HG03108 (cell line): ENCODE results near the gene SPSB3.
"Not testable (repeated sequence)": the region's sequence is repeated elsewhere in the genome, so short reads cannot be mapped to it uniquely, and the experiment has no call there.

ENCODE experiments used
- ATAC-seq: cut with Tn5 transposase; IDR thresholded peaks from one replicate; pipeline ENCODE4 v1.9.1; 2021; ENCODE audit warnings: moderate library complexity; ENCODE audit not compliant: unreplicated experiment

SPSB3 gene

DNA sequence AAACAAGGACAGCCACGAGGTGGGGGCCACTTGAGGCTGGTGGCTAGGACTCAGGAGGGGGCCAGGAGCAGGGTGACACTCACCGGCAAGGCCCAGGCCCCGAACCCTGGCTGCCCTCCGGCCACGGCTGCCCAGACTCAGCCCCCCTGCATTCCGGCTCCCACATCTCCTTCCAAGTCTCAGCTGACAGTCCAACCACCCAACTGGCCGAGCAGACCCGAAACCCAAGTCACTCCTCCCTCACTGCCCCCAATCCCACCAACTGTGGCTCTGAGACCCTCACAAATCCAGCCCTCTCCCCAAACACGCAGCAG is 34.9 kb upstream of the SPSB3 start:
- no peak for ATAC-seq

DNA sequence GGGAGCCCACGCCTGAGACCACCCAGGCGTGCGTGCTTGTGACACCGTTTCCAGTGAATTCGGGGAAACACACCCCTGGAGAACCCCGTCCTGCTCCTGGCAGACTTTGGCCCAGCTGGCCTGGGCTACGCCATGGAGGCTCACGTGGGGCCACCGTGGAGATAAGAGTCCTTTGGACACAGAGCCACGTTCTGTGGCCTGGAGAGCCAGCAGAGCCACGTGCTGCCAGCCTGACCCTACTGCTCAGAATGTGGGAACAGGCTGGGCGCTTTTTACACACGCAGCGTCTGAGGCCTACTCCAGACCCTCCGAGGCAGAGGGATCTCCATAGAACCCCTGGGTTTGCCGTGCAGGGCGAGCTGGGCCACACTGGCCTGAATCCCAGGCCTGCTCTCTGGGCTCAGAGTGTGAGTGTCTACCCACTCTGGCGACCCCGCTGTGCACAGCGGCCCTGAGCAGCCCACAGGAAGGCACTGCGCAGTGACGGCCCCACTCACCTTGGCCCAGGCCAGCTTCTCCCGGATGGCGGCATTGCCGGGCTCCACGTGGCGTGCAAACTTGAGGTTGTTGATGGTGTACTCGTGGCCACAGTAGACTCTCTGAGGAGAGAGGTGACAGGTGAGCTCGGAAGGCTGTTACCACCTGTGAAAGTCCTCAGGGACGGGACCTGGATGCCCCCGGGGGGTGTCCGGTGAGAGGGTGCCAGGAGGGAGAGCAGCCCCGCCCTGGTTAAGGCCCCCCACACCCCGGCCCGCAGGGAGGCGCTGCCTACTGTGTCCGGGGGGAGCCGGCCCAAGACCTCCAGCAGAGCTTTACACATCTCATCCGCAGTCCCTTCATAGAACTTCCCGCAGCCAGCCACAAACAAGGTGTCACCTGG is 34.3 kb upstream of the SPSB3 start:
- no peak for ATAC-seq

DNA sequence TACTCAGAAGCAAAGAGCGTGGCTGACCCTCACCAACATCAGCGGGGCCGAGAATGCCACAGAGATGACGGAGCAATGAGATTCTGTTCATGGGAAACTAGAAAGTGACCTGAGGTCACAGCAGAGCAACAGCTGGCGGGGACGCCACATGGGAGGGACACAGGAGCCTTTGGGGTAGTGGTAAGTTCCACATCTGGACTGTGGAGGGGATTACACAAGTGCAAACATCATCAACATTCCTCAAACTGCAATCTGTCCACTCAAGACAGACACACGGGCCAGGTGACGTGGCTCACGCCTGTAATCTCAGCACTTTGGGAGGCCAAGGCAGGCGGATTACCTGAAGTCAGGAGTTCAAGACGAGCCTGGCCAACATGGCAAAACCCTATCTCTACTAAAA is 33.1 kb upstream of the SPSB3 start:
- no peak for ATAC-seq

DNA sequence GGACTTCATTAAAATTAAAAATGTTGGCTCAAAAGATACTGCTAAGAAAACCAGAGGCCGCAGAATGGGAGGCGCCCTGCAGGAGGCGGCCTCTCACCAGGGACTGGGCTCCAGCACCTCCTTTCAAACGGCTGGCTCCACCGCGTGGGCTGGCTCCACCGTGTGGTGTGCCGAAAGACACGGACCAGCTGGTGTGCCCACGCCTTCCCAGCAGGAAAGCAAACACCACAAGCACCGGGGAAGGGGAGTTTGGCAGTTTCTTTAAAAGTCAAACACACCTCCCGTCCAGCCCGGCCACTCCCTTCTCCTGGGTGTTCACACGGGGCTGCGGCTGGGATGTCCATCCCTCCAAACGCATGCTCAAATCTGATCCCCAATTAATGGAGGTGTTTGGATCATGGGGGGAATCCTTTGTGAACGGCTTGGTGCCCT is 30.4 kb upstream of the SPSB3 start:
- no peak for ATAC-seq

DNA sequence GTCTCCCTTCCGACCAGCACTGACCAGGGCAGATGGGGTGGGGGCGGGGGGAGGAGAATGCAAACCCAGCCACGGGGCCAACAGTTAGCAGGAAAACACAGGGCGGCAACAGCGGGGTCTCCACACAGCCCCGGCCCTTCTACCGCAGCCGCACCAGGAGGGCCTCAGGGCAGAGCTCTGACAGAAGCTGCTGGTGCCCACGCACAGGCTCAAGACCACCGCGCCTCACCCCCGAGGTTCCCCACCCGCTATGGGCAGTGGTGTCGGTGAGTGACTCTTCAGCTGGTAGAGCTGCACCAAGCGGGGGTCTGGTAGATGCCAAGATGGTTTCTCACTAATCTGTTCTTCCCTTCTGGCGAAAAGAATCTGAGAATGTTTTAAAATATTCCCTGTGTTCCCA is 28.2 kb upstream of the SPSB3 start:
- no peak for ATAC-seq

DNA sequence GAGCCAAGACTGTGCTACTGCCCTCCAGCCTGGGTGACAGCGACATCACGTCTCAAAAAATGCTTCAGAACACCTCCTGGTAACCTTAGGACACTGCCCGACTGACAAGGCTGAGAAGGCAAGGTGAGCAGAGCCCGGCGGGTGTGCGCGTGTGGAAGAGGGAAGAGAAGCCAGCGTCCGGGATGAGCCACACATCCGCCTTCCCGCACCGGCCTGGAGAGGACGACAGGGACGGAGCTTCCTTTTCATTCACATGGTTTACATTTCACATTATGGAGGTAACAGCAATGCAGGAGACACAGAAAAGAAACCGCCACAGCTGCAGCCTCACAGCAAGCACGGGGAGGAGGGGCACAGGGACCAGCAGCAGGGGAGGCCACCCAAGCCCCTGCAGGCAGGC is 27.7 kb upstream of the SPSB3 start:
- ATAC-seq, result no peak

DNA sequence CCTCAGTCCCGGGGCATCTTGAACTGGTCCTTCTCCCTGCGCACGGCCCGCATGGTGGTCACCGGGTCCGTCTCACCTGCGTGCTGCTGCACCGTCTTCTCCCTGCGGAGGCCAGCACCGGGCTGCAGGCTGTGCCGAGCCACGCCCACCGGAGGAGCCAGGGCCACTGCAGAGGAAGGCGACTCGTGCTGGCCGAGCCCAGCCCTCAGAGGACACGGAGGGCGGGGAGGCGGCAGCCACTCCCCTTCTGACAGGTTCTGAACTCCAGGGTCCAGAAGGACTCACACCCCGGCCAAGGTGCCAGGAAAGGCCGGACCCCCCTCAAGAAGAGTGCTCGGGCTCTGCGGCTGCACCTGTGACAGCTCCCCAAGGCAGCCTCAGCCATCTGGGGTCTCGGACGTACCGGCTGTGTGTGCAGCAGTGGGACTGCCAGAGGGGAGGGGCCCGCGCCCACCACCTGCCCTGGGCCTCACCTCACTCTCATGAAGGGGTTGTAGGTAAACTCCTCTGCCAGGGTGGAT is 27.0 kb upstream of the SPSB3 start:
- ATAC-seq, result no peak

DNA sequence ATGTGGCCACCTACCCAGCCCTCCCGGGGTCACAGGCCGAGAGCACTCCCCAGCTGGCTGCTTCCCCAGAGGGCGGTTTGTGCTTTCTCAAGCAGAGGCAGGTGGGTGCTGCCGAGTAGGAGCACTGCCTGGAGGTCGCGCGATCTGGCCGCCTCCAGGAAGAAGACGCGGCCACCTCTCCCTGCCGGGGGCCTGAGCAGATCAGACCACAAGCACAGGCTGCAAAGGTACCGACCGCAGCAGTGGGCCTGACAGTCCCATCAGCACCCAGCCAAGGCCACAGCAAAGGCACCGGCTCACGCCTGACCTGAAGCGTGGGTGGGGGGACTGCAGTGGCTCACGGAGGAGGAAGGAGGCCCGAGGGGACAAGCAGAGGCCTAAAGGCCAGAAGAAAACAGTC is 26.3 kb upstream of the SPSB3 start:
- ATAC-seq, result no peak

DNA sequence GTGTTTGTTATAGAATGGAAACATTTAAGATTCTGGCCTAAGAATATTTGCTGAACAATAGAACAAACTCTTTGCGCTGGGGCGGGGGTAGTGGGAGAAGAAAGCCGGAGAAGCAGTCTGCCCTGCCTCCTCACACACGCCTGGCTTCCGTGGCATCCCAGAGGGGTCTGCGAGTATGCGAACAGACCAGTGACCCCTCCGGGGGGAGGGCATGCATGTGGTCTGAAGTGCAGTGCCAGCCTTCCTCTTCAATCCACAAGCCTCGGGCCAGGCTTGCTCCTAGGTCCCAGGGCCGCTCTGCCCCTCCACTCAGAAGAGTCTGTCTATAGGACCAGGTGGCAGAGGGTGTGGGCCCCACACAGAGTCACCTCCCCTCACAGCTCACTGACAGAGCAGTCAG is 25.3 kb upstream of the SPSB3 start:
- no peak for ATAC-seq

DNA sequence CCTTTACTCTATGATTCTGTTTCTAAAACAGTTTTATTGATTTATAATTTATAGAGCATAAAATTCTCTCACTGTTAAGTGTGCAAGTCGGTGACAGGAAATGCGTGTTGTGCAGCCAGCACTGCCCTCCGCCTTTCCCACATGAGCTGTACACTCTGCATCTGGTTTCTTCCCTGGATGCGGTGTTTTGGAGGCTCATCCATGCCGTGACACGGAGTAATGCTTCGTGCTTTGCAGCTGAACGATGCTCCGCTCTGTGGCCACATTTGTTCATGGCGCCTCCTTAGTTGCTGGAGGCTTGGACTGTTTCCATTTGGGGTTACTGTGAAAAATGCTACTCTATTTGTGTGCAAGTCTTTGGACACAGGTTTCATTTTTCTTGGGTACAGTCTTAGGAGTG is 18.3 kb upstream of the SPSB3 start:
- ATAC-seq, result no peak

DNA sequence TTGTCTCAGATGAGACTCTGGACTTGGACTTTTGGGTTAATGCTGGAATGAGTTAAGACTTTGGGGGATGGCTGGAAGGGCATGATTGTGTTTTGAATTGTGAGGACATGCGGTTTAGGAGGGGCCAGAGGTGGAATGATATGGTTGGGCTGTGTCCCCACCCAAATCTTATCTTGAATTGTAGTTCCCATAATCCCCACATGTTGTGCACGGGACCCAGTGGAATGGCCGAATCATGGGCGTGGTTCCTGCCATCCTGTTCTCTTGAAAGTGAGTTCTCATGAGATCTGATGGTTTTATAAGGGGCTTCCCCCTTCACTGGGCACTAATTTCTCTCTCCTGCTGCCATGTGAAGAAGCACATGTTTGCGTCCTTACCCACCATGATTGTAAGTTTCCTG is 16.9 kb upstream of the SPSB3 start:
- ATAC-seq, result not testable (repeated sequence)

DNA sequence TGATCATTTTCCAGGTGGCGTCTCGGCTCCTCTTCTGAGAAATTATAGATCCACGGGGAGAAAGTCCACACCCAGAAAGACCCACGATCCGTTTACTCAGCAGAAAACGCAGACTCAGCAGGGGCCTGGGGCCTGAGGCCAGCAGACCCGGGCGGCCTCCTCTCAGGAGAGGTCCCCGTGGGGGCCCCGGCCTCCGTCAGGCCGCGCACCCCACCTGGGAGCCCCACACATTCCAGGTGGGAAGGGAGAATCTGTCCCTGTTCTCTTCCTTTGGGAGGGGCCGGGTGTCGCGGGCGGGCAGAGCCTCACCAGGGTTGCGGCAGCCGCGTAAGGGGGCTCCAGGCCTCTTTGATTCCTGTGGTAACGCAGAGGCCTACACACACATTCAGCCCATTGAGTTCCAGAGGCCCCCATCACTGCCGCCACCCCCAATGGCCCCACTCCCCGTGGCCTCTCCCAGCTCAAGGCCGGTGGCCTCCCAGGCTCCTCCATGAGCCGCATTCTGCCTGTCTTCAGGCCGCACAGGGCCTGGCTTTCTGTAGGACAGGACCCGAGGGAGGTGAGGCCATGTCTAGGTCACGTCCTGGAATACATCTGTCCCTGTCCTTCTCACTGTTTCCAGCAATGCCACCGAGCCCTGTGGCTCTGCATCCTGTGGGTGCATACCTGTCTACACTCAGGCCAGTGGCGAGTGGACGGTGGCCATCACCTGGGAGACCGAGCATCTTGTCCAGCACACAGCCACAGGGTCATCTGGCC is 12.7 kb upstream of the SPSB3 start:
- no peak for ATAC-seq

DNA sequence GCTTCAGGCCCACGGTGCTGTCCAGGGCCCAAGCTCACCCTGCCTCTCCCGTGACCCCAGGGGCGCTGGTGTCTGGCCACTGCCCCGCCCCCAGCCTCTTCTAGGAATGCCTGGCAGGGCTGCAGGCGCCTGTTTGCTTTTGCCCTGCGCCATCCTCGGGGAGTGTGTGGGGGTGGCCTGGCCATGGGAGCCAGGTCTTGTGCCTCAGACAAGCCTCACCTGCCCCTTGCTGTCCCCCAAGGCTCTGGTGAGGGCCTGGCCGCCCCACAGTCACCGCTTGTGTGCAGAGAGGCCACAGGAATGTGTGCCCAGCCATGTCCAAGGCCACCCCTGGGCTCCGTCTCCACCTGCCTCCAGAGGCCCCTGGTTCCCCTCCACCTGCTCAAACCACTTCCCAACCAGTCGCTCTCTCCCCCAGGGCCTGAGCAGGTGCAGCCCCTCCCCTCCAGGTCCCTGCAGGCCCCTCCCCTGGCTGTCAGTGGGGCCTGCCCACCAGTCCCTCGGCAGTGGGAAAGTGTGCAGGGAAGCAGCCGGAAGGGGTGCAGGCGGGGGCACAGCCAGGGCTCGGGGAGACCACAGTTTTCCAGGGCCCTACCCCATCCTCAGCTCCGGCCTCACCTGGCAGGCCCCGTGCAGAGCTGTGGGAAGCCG is 12.0 kb upstream of the SPSB3 start:
- no peak for ATAC-seq

DNA sequence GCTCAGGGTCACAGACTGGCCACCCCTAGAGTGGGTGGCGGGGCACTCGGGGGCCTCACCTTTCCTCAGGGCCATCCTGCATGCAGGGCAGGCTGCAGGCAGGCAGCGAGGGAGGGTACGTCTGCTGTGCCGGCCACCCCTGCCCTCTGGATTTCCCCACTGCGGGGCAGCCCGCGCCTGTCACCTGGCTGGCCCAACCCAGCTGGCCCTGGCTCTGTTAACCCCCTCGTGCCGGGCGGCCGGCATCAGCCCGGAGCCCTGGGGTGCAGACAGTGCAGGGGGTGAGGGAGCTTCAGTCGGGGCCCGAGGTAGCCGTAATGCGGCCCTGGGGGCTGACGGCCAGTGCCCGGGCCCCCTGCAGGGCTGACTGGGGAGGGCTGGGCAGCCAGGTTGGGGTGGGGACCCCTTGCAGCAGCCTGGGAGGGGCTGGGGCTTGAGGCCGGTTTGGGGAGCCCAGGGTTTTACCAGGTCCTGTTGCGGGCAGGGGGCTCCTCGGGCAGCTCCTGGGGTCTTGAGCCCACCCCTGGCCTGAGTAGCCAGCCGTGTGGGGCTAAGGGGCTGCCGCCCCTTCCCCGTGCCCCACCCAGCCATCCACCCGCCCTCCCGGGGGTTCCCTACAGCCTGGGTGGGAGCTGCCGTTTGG is 11.3 kb upstream of the SPSB3 start, which contains the start of gene IGFALS:
Gene IGFALS, minus strand, starts transcription at position 128 of the 643 bp plus-strand sequence. Its CDS starts 53 bp downstream, at position 75.
- ATAC-seq, result no peak

DNA sequence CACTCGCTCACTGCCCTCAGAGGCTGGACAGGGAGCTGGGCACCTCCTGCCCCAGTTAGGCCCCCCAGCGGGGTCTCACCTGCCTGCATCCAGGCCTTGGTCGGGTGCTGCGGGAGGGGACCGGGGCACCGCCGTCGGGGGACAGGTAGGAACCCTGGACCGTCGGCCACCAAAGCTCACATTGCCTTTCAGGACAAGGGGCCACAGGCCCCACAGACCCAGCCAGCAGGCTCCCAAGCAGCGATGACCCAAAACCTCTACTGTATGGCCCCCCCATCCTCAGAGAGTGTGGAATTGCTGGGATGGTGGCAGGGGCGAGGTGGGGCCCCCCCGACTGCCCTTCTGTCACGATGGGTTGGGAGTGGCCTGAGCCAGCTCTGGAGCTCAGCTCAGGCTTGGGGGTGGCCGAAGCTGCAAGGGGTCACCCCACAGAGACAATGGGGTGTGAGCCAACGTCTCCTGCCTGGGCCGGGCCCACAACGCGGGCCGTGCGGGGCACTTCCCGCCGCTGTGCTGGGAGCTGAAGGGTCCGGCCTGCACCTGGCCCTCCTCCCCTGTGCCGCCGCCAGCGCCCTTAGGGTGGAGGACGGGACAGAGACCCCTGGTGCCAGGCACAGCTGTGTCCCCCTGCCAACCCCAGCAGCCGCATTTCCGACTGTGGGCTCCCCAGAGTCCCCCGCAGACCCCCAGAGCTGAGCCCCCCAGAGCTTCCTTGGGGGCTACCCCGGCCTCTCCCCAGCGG is 10.6 kb upstream of the SPSB3 start:
- ATAC-seq, result no peak

DNA sequence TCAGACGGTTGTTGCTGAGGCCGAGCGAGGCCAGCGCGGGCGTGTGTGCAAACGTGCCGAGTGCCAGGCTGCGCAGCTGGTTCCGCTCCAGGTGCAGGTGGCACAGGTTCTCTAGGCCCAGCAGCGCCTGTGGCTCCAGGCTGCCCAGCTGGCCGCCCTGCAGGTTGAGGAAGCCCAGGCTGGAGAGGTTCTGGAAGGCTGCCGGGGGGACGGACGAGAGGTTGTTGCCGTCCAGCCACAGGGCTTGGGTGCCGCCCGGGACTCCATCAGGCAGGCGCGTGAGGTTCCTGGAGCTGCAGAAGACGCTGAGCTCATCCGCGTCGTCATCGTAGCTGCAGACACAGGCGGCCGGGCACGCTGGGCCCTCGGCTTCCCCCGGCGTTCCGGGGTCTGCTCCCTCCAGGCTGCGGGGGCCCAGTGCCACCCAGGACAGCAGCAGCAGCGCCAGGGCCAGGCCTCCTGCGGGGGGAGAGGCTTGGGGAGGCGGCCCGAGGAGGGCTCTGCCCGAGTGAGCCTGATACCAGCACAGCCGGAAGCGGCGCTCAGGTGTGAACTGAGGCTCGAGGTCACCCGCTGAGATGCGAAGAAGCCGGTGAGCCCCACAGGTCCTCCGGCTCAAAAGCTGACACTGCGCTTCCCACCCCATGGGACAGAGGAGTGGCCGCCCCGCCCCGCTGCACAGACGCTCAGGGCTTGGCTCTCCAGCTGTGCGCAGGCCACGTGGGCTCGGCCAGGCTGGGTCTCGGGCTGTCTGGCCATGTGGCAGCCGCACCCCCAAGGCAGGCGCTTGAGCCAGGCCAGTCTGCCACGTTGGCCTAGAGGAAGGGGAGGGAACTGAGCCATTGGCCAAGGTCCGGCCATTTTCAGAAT is 9.8 kb upstream of the SPSB3 start:
- ATAC-seq, result no peak

DNA sequence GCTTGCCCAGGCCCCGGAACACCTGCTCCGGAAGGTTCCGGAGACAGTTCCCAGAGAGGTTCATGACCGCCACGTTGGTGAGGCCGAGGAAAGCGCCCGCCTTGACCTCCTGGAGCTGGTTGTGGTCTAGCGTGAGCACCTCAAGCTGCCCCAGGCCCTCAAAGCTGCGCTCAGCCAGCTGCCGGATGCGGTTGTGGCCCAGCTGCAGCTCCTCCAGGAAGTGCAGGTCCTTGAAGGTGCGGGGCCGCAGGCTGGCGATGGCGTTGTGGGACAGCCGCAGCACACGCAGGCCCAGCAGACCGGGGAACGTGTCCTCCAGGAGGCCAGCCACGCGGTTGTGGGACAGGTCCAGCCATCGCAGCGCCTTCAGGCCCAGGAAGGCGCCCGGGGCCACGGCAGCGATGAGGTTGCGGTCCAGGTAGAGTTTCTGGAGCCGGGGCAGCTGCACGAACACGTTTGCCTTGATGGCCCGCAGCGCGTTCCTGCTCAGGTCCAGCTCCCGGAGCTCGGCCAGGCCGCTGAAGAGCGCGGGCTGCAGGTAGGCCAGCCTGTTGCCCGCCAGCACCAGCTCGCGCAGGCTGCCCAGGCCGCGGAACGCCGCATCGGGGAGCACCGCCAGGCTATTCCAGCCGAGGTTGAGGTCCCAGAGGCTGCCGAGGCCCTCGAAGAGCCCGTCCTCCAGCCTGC is 9.0 kb upstream of the SPSB3 start:
- no peak for ATAC-seq

DNA sequence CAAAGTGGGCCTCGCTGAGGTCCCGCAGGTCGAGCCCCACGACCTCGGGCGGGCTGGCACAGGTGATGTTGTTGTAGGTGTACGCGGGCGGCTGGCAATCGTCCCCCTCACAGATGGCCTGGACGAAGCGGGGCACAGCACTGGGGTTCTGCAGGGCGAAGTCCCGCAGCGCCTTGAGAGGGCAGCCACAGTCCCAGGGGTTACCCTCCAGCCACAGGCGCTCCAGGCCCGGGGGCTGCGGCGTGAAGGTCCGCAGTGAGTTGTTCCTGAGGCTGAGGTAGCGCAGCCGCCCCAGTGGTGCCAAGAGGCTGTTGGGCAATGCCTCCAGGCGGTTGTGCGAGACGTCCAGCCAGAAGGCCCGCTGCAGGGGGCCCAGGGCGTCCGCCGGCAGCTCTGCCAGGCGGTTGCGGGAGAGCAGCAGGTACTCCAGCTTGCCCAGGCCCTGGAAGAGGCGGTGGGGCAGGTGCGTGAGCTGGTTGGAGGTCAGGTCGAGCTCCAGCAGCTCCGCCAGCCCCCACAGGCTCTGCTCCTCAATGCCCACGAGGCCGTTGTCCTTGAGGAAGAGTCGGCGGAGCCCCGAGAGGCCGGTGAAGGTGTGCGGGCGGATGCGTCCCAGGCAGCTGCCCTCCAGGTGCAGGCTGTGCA is 8.4 kb upstream of the SPSB3 start:
- no peak for ATAC-seq
